GM06990 (cell line): ENCODE results near the gene UQCC3.

Experiments
- DNase-seq: peaks from one replicate; pipeline ENCODE4 v3.0.0-alpha.2; 2011; ENCODE audit not compliant: insufficient read length; ENCODE audit errors: extremely low read depth
- H3K27me3 ChIP-seq: replicated peaks from 2 replicates; pipeline ENCODE4 v1.6.0; 2011; ENCODE audit warnings: low read length; ENCODE audit not compliant: control insufficient read depth, insufficient read depth
- H3K36me3 ChIP-seq: 2 replicates; pipeline ENCODE4 v1.5.1; 2011; ENCODE audit warnings: low read length; ENCODE audit not compliant: control insufficient read depth, insufficient read depth
- H3K4me3 ChIP-seq: replicated peaks from 2 replicates; pipeline ENCODE4 v1.5.1; 2011; ENCODE audit warnings: low read depth, mild to moderate bottlenecking, control low read depth, low read length
- TF ChIP-seq, protein P1 (sequence below): IDR thresholded peaks from 2 replicates; pipeline ENCODE4 v1.5.1; 2011; ENCODE audit warnings: low read length, control low read depth, mild to moderate bottlenecking, inconsistent platforms; ENCODE audit not compliant: insufficient read depth, poor library complexity, severe bottlenecking

The UQCC3 gene

DNA sequence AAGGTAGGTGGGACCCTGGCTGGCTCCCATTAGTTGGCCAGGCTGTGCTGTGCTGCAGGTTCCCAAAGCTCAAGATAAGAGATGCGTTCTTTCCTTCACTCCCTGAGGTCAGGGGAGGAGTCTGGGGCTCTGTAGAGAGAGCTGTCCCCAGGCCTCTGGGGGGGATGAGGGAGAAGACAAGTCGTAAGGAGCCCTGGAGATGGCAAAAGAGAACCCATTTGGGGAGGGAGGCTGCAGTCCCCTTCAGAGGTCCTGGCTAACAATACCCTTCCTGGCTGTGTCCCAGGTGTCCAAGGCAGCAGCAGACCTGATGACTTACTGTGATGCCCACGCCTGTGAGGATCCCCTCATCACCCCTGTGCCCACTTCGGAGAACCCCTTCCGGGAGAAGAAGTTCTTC is 36.9 kb downstream of the UQCC3 start:
- Histone ChIP-seq H3K36me3 (peaks cover 4% of the 10 kb centered on the region), H3K4me3 (peak overlapping the region; percentile 63), H3K27me3 (no peaks in the 10 kb centered on the region)
- no peak for DNase-seq
- TF ChIP-seq, protein P1, sequence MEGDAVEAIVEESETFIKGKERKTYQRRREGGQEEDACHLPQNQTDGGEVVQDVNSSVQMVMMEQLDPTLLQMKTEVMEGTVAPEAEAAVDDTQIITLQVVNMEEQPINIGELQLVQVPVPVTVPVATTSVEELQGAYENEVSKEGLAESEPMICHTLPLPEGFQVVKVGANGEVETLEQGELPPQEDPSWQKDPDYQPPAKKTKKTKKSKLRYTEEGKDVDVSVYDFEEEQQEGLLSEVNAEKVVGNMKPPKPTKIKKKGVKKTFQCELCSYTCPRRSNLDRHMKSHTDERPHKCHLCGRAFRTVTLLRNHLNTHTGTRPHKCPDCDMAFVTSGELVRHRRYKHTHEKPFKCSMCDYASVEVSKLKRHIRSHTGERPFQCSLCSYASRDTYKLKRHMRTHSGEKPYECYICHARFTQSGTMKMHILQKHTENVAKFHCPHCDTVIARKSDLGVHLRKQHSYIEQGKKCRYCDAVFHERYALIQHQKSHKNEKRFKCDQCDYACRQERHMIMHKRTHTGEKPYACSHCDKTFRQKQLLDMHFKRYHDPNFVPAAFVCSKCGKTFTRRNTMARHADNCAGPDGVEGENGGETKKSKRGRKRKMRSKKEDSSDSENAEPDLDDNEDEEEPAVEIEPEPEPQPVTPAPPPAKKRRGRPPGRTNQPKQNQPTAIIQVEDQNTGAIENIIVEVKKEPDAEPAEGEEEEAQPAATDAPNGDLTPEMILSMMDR = no peak

DNA sequence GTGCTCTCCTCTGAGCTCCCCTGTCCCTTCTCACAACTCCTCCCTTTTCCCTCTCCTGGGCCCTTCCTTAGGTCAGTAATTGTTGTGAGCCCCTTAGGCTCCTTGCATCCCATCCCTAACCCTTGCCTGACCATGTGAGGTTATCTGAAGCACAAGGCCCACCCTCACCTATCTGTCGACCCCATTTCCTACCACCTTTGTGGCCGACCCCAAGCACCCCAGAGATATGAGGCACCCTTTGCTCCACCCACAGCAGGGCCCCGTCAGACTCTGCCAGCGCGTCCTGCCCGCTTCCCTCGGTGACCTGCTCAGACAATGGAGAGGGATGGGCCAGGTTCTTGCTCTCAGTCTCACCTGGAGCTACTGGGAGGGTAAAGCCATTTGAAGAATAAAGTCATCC is 37.3 kb downstream of the UQCC3 start:
- Histone ChIP-seq H3K4me3 (peak overlapping the region; percentile 63), H3K36me3 (peaks cover 7% of the 10 kb centered on the region), H3K27me3 (no peaks in the 10 kb centered on the region)
- TF ChIP-seq, protein P1 = no peak
- DNase-seq = no peak

DNA sequence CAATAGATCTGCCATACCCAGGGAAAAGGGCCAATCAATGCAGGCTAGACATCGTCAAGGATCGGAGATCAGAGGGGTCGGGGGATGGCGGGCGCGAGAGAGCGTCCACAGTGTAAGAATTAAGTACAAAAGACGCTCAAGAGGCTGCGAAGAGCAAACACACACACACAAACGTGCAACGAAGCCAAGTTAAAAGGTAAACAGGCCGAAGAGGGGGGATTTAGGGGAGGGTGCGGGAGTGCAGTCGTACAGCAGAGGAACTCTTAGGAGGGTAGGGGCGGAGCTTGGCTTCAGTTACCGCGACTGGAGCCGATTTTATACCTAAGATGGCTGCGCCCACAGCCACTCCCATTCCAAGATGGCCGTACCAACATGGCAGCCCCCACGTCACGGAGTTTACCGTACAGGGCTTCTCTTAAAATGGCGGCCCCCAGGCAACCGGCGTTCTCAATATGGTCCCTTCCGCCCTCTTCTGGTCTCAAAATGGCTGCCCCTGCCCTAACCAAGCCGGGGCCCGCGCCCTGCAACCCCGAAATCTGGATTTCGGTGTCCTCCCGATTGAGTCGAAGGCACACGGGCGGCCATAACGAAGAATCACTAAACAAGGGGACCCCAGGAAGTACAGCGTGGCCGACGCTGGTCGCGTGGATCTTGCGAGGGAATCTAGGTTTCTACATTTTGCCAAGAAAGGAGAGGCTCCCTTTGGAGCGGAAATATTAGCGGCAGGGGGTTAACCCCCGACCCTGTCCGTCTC is 38.0 kb downstream of the UQCC3 start:
- H3K4me3 ChIP-seq = peak overlapping the region; percentile 64
- H3K27me3 ChIP-seq = no peaks in the 10 kb centered on the region
- H3K36me3 ChIP-seq = peaks cover 8% of the 10 kb centered on the region
- peak; percentile 88 for DNase-seq
- TF ChIP-seq, protein P1 = no peak

DNA sequence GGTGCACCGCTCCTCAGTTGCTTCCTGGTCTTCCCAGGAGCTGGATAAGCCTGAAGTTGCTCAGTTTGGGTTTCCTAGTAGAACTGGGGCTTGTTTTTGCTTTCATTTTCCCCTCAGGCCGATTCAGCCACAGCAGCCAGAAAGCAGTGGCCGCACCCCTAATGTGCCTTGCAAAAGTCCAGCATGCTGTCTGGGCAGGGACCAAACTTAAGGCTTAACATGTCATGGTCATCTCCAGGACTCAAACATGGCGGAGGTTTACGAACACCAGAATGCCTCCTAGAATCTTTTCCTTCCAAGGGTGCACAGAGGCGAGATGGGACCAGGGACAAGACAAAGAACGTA is 38.5 kb downstream of the UQCC3 start:
- no peaks in the 10 kb centered on the region for H3K27me3 ChIP-seq
- peaks cover 10% of the 10 kb centered on the region for H3K36me3 ChIP-seq
- peak overlapping the region; percentile 64 for H3K4me3 ChIP-seq
- TF ChIP-seq, protein P1 = no peak
- DNase-seq = no peak

DNA sequence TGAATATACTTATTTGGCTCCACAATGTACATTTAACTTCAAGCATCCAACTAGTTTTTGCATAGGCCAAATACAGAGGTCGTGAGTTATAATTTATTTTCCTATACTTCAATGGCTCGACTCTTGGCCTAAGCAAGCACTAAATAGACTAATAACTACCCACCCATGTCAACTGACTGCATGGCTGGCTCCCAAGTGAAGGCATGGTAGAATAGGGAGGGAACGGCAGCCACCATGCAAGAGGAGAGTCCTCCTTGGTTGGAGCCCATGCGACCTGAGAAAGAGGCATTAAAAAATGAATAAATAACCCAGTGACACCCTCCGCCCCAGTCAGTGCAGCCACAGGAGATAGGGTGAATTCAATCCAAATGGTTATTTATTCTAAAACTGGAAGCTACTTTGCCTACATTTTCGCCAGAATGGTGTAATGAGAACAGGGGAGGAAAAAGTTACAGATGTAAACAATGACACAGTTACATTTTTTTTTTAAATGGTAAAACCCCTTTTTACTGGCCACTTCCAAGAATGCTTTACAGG is 40.9 kb downstream of the UQCC3 start:
- no peak overlapping the region for H3K4me3 ChIP-seq
- peaks cover 22% of the 10 kb centered on the region for H3K36me3 ChIP-seq
- H3K27me3 ChIP-seq = no peaks in the 10 kb centered on the region
- DNase-seq = no peak
- TF ChIP-seq, protein P1 = no peak
